HG03342 (cell line): ENCODE data around the gene DOCK10.

Experiments used
- ATAC-seq: cut with Tn5 transposase; IDR thresholded peaks from one replicate; pipeline ENCODE4 v1.9.1; 2021; ENCODE audit warnings: mild to moderate bottlenecking, moderate library complexity; ENCODE audit not compliant: unreplicated experiment

The DOCK10 gene

GRCh38 chr2:224843141-224843540 lies 199.1 kb downstream of the DOCK10 start:
- no peak for ATAC-seq

GRCh38 chr2:224841910-224842309 lies 200.4 kb downstream of the DOCK10 start:
- no peak for ATAC-seq

DNA sequence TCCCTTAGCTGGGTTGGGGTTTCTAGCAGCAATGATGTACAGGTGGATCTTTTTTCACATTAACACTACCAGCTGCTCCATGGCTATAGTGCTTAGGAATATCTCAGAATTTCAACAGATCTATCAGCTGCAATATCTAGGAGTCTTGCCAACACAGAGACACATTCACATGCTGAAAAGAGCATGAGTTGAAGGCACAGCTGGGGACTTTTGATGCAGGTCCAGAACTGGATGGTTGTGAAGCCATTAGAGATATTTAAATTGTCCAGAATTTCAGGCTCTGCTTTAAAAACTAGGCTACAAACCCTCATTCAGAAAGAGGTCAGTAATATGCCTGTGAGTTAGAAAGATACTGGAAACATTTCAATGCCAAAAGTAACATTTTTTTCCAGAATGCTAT lies 203.9 kb downstream of the DOCK10 start:
- ATAC-seq = no peak

DNA sequence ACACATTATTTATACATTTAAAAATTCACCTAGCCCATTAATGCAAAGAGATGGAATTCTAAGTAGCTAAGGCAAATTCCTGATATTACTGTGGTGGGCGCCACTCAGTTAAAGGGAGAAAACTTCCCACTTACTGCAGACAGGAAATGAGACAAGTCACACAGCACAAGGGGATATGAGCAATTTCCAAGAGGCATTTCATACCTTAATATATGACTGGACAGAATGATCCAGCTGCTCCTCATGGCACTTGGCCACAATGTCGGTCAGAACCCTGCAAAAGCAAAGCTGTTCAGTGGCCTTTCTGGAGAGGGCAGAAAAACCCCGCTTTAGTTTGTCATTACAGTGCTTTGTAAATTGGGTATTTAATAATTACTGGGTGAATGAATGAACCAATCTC lies 204.7 kb downstream of the DOCK10 start:
- no peak for ATAC-seq

DNA sequence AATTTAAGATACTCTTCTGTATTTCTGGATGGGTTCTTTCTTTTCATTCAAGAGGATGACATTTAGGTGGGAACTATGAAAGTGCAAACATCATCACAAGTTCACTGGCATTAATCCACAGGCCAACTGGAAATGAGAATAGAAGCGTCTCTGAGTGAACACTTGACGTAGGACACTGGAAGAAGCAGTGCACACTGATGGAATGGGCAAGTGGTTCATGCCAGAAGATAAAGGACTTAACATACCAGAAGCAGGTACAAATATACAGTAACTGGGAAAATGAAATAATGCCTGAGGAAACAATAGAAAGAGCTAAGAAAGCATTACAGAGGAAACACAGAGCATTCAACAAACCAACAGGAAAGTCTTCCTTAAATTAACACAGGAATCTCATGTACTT lies 205.2 kb downstream of the DOCK10 start:
- no peak for ATAC-seq

DNA sequence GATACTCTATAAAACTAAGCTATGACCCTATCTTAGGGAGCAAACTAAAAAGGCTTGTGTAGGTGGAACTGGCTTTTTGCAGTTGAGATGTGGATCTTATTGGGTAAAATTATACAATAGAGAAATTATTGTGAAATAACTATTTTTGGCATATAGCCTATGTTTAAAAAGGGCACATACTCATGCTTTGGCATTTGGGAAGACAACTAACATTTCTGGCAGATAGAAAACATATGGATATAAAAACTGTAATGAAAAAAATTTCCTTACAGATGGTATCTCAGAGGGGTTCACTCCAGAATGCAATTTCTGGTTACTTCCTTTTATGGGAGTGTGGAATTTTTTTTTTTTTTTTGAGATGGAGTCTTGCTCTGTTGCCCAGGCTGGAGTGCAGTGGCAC lies 206.0 kb downstream of the DOCK10 start:
- ATAC-seq = no peak

DNA sequence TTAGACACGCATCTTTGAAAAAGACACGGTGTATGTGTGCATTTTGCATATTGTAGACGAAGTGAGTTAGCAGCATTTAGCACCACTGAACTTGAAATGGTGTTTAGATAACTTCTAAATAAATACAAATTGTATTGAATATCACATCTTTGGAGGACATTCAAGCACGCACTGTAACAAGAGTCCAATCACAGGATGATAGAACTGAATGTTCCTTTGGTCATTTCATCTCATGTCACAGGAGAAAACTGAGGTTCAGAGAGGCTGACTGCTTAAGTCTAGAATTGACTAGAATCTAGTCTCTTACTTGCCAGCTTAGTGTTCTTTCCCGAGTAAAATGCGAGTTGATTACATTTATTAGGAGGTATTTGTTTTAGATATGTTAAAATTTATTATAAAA lies 206.9 kb downstream of the DOCK10 start:
- ATAC-seq = no peak

- ATAC-seq = no peak
Observed at GRCh38 chr2:224833986-224834385, 208.3 kb downstream of the DOCK10 start.

DNA sequence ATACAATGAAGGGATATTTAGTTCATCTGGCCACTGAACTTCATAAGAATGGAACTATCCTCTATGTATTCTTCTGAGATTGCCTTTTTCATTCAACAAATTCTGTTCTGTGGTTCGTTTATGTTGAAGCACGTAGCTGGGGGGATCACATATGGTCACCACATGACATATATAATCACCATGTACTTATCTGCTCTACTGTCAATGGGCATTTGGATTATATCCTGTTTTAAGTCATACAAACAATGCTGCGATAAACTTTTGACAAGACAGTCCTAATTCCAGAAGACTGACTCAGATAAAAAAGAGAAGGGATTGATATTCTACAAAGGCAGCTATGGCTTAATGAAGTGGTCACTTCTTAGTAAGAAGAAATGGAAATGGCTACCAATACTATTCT lies 210.1 kb downstream of the DOCK10 start:
- no peak for ATAC-seq

DNA sequence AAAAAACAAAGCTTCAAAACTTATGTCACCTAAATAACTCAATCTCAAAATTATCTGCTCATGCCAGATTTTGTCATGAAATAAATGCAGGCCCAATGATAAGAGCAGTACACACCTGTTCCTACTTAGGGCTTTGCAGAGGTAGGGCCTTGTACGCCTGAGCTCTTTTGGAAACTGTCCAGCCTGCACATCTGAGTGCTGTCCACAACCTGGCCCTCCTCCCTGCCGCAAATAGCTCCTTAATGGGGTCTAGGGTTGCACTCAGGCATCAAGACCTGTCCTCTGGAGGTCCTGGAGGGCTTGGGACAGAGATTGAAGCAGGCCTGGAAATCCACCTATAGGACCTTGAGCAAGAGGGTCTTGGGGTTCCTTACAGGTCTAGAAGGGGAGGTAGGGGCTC lies 210.7 kb downstream of the DOCK10 start:
- ATAC-seq = no peak

DNA sequence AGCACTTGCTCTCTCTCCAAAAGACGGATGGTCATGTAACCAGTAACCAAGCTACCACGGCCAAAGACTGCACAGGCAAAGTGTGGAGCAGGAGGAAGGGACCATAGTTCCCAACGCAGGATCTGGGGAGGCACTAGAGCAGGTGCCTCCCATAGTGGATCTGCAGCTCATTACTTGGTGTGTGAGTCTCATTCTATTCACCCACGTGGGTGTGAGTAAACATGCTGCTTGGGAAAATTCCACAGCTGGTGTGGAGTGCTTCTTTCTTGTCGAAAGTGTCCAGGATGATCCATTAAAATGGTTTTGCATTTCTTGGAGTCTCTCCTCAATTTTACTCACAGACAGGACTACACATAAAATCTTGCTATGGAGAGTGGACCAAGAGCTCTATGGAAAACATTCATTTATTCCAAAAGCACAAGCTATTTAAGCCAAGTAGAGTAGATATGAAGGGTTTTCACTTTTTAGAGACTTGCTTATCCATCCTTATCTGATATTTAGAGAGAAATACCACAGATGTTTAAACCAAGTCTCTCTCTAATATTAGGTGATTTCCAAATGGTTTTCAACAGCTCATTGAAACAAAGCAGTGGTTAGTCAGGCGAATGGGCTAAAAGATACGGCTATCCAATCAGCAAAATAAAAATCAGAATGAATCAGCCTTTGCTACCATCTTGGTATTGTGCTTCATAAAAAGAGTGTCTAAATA lies 221.8 kb downstream of the DOCK10 start:
- ATAC-seq = no peak

DNA sequence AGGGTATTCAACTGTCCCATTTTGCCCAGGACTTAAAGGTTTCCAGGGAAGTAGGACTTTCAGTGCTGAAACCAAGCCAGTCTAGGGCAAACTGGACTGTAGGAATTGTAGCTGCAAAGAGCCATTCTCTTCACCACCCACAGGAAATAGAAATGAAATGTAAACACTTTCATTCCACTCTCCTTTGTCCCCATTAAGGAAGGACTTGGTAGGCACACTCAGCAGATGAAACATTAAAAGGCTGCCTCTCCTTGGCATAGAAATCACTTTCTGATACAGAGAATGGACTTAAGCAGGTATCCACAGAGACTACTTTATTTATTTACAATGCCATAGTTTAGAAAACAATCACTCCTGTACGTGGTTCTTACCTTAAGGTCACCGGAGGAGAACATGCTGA lies 223.2 kb downstream of the DOCK10 start:
- ATAC-seq = no peak

GRCh38 chr2:224817676-224818075 lies 224.6 kb downstream of the DOCK10 start:
- no peak for ATAC-seq

DNA sequence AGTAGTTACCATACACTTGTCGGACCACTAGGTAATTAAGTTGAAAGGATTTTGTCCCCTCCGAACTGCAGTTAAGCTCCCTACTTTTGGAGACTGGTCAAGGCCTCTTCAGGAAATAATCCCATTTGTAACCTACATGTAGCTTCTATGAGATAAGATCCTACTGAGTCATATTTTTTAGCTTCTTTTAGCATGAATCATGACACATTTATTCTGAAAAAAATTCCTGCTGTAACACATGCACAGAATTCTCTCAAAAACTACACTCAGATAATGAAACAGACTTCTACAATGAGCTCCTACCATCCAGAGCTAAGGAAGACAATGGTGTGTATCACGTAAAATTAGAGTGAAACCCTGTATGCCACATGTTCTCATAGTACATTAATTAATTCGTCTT lies 225.5 kb downstream of the DOCK10 start:
- ATAC-seq = no peak

DNA sequence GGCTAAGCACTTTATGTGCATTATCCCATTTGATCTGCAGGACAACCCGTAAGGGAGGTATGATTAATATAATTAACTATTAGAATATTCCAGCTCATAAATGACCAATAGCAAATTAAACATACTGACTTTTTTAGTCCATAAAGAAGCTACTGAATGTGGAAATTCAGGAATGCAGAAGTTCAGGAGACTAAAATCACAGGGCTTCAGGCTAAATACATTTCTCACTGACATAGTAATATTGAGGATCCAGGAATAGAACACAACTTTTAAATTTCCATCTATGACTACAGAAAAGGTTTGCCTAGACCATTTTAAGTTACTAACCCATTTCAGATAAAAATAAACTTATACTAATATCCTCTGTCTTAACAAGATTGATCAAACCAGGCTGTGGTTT lies 228.7 kb downstream of the DOCK10 start:
- ATAC-seq = no peak

DNA sequence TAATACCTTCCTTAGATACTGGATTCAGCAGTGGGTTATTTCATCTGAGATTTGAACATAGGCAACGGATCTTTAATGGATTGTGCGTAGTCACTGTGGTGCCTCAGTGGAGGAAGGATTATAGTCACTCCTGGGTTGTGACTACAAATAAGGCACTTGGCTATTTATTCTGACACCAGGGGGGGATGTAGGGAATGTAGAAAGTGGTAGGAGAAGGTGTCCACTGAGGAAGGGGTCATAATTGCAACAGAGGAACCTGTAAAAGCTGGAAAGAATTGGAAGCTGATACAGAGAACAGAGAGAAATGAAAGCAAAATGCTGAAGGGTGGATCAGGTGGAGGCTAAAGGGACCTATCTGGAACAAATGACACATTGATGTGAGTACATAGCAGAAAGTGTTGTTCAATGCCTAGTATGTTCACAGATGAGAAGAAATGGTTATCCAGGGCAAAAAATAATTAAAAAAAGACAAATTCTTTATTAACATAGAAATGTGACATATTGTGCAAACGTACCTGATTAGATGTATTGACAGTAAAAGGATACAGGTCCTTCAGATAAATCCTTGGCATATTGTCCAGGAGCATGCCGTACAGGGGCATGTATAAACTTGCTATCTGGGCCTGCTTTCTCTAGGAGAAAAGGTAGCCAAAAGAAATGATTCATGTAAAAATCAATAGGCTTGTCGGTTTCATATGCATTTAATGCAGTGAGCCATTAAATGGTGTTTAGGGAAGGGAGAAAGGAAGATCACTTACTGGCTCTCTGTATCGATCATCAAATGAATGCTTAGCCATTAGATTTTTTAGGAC lies 234.9 kb downstream of the DOCK10 start:
- no peak for ATAC-seq

DNA sequence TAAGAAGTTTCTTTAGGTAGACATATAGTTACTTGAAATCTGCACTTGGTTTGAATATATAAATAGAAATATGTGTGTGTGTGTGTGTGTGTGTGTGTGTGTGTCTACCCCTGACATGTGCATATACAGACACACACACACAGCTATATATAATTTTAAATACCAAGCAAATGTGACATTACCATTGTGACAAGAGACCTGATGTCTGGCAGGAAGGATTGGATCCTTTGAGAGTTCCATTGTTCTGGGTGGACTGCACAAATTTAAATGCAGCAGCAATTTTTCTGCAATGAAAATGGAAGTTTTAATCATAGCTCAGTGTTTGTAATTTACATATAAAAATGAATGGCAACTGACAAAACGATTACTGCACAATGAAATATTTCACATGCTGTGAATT lies 238.3 kb downstream of the DOCK10 start:
- ATAC-seq = no peak

- ATAC-seq = no peak
Observed at GRCh38 chr2:224802407-224802806, 239.9 kb downstream of the DOCK10 start.

- no peak for ATAC-seq
Observed at GRCh38 chr2:224801360-224801759, 240.9 kb downstream of the DOCK10 start.

GRCh38 chr2:224799691-224800090 lies 242.6 kb downstream of the DOCK10 start:
- ATAC-seq = no peak

DNA sequence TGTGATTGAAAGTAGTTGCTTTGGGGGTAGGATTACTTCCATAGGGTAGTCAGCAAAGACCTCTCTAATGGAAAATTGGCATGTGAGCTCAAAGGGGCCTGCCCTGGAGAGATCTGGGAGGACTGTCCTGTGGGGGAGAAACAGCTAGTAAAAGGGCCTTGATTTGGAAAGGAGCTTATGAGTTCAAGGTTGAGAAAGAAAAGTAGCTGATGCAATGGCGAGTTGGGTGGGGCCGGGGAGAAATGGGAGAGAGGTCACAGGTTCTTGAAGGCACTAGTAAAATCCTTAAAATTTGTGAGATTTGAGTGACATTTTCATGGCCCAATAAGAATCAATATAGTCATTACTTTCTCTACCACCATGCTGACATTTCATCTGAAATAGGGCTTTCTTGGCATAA lies 244.1 kb downstream of the DOCK10 start:
- ATAC-seq = no peak

DNA sequence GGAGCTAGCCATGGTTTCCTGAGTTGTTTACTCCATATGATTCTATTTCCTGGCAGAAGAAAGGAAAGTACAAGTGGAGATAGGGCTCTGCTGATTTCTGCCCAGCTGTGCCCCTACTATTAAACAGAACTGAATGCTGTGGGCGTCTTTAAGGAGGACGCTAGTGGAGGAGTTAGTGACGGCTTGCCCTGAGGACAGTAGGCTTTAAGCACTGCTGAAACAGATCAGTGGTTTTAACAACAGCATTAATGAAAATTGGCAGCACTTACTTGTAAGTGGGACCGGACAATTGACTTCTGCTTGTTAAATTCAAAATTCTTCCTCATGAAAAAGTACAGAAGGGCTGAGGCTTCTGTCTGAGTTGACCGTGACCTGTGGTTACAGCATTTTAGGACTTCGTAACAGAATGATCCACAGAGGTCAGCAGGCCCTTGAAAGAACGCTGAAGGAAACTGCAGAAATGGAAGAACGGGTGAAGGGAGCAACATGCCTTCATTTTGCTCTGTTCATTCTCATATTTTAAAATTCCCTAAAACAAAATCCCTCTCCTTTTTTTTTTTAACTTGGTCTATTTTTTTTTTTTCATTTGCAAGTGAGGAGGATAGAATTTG lies 245.5 kb downstream of the DOCK10 start:
- ATAC-seq = no peak
